Forelimb muscle (tissue), 1 donor: Measurements from ENCODE around the gene TRIOBP. TPM values are rescaled to one million over a fixed set of nuclear protein-coding genes. Genes with fewer than 3 reads are reported as not detected.
"Not testable (repeated sequence)": the region's sequence is repeated elsewhere in the genome, so short reads cannot be mapped to it uniquely, and the experiment has no call there.

ENCODE experiments used
- DNase-seq: peaks from one replicate; pipeline ENCODE4 v3.0.0-alpha.2; 2013; ENCODE audit warnings: low read depth
- polyA plus RNA-seq: library from polyadenylated mRNA; unstranded; fragments of 120-200 nt; gene quantifications from one replicate; pipeline ENCODE4 v1.2.1, GENCODE V29; 2013; ENCODE audit not compliant: insufficient read length

Gene TRIOBP
- polyA plus RNA-seq, 1 donor, result 39.9 TPM

- no peak for DNase-seq
Observed at GRCh38 chr22:37777122-37777687, 80.4 kb downstream of the TRIOBP start.

- no peak for DNase-seq
Observed at GRCh38 chr22:37778370-37779009, 81.6 kb downstream of the TRIOBP start.

GRCh38 chr22:37781434-37782059 lies 84.7 kb downstream of the TRIOBP start:
- no peak for DNase-seq

GRCh38 chr22:37782340-37783168 lies 85.7 kb downstream of the TRIOBP start:
- no peak for DNase-seq

- DNase-seq, result no peak
Observed at GRCh38 chr22:37784829-37785495, 88.1 kb downstream of the TRIOBP start.

- no peak for DNase-seq
Observed at GRCh38 chr22:37790234-37790633, 93.4 kb downstream of the TRIOBP start.

DNA sequence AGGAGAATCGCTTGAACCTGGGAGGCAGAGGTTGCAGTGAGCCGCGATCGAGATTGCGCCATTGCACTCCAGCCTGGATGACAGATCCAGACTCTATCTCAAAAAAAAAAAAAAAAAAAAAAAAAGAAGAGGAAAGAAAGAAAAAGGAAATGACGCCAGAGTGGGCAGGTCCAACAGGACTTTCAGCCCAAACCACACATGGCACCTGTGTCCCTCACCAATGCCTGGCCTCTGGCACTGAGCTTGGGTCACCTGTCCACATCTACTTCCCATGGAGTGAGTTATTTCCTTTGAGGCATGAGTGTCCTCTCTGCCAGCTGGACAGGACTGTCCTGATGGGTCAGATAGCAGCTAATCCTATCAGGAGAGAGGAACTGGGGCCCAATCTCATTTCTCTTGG lies 95.6 kb downstream of the TRIOBP start:
- DNase-seq, result no peak

GRCh38 chr22:37794376-37794775 lies 97.5 kb downstream of the TRIOBP start:
- no peak for DNase-seq

- DNase-seq, result no peak
Observed at GRCh38 chr22:37796079-37796478, 99.2 kb downstream of the TRIOBP start.

- not testable (repeated sequence) for DNase-seq
Observed at GRCh38 chr22:37797259-37797658, 100.4 kb downstream of the TRIOBP start.

DNA sequence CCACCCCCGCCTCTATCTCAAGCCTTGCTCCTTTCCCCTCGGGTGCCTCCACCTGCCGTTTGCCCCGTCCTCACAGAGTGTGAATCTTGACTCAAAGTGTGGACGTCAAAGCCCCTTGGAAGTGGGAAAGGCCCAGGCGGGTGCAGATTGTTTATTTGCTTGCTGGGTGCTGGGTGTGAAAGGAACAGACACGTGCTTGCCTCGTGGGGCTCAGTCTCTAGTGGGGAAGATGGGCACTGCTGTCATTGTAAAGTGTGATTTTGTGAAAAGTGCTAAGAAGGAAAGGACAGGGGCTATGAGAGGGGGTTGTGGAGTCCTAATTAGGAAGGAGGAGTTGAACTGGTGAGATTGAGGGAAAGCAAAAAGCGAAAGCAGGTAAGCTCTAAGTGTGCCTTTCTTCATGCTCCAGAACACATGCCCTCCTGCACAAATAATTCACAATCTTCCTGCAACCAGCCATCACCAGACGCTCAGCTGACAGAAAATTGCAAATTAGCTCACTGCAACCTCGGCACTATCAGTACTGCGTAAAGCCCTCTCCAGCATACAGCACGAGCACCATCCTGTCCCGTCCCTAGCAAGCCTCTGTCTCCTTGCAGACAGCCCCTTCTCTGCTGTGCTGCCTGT lies 101.1 kb downstream of the TRIOBP start:
- no peak for DNase-seq

GRCh38 chr22:37799979-37800378 lies 103.1 kb downstream of the TRIOBP start:
- DNase-seq, result not testable (repeated sequence)

- DNase-seq, result no peak
Observed at GRCh38 chr22:37801946-37802309, 105.1 kb downstream of the TRIOBP start.

DNA sequence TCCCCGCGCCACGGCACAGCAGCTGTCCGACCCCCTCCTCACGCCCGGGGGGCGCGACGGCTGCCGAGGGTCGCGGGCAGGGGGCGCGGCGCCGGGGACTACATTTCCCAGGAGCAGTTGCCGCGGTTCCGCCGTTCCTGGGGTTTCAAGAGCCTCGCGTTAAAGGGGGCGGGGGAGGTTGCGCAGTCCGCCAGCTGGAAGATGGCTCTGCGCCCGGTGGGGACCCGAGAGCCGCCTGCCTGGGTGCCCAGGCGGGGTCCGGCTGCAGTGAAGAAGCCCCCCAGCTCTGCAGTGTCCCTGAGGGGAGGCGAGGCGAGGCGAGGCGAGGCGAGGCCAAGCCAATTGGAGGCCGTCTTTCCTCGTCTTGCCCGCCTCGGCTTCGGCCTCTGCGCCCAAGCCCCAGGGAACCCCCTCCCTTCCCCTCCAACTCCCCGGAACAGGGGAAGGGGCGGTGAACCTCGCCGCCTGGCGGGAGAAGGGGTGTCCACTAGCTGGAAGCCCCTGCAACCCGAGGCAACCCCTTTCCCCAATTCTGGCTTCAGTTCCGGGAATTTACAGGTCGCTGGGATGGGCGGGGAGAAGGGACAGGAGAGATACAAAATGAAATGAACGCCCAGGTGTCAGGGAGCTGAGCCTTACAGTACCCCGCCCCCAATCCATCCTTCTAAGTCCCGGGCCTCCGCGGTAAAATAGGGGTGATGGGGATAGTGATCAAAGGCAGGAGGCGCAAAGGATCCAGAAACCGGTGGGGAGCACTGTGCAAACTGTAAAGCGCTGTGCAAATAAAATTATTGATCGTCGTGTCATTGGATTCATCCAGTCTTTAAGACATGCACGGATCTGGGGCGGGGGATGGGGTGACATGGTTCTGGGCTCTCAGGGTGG lies 105.7 kb downstream of the TRIOBP start:
- DNase-seq, result no peak

DNA sequence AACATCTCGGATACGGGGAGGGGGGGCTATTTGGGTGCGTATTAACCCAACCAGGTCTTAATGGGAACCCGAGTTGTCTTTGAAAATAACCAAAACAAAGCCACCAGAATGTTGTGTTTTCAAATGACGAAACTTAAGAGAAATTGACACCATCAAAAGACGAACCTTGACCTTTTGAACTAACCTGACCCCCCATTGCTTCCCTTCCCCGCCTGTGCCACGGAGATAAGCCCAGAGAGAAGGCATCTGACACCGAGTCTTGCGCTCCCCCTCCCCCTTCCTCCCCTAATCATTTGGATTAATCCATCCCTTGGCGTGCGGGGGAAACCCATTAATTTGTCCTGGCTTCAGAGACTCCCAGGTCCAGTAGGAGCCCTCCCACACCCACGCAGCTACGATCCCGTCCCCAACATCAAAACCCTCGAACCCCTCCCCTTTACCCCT lies 106.4 kb downstream of the TRIOBP start:
- DNase-seq, result no peak

DNA sequence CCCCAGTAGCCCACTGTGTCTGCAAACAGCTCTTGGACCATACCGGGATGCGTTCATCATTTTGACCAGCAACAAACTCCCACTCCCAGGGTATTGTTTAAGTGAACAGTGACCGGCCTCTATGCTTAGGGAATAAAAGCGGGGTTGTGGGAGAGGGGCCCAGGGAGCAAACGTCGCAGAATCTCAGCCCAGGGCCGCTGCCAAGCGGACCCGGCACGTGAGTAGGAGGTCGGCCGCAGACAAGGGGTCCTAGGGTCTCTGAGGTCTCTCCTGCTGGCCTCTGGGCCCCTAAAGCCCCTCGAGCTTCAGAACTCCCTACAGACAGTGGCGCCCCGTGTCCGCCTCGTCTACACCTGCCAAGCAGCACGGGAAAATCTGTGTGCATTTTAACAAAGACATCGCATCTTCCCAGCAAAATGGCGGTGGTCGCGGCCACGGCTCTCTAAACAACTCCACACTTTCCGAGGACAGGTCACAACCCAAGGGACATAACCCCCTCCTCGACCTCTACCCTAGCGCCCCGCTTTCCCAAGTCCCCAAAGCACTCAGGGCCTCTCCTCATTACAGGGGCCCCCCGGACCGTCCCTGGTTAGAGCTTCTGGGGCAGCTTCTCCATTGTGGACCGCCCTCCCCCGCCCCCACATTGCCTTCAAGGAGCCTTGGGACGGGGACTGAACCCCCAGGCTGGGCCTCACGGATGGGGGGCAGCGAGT lies 106.9 kb downstream of the TRIOBP start:
- no peak for DNase-seq

DNA sequence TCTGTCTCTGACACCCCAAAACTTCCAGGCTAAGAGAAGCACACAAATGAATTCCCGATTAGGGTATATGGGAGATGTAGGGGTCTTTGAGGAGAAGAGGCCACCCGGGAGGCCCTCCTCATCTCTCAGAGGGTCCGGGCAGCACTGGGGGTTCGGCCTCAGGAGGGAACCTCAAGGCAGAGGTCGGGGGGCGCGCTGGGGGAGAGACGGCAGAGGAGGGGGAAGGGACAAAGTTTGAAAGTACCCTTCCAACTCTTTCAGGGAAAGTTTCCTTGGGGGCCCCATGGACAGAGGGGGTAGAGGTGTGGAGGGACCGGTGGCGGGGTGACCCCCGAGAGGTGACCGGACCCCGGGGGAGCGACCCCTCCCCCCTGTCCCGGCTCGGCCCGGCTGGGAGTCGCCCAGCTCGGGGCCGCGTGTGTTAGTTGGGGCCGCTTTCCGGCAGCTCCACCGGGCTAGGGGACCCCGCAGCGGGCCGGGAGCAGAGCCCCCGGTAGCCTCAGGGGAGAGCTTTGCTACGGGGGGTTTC lies 107.6 kb downstream of the TRIOBP start:
- DNase-seq, result no peak

DNA sequence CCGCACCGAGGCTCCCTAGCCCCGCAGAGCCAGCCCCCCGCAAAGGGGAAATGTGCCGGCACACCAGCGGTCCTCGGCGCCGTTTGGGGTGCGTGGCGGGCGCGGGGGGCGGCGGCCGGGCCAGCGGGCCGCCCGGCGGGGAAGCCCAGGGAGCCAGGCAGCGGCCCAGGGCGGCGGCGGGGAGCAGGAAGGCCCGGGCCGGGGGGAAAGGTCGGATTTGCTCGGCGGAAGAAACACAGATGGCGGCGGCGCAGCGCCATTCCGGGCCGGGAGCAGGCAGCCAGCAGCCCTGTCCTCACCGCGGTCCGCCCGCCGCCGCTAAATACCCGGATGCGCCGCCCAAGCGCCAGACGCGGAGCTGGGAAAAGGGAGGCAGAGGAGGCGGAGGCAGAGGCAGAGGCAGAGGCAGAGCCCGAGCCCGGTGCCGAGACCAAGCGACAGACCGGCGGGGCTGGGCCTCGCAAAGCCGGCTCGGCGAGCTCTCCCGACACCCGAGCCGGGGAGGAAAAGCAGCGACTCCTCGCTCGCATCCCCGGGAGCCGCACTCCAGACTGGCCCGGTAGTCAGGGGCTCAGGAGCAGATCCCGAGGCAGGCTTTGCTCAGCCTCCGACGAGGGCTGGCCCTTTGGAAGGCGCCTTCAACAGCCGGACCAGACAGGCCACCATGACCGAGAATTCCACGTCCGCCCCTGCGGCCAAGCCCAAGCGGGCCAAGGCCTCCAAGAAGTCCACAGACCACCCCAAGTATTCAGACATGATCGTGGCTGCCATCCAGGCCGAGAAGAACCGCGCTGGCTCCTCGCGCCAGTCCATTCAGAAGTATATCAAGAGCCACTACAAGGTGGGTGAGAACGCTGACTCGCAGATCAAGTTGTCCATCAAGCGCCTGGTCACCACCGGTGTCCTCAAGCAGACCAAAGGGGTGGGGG lies 108.3 kb downstream of the TRIOBP start:
- DNase-seq, result no peak
